ENCODE data around the gene XYLB. TPM values are rescaled to one million over a fixed set of nuclear protein-coding genes. Genes with fewer than 3 reads are reported as not detected.
A peak's percentile ranks its signal among the peaks of the same experiment; 100 is the strongest.

XYLB gene
- total and polyA plus RNA-seq, 2 of the 13 experiments (the other 11 are each of a cell fraction or from before 2014, with no cell fraction given): 25.9 to 30.0 TPM

GRCh38 chr3:38370149-38370548, 23.6 kb downstream of the XYLB start:
- ChIA-PET CTCF (ENCODE audit: low intra/inter-chr PET ratio, low total read pairs) (no interaction called here), POLR2A (no interaction called here)
- BruUV-seq (replicated peaks): no TSS peak
- no peak for DNase-seq (ENCODE audit: low spot score)
- Histone ChIP-seq H3K9ac (ENCODE audit: insufficient read depth, low read depth, low read length) (no peak overlapping the region), H3K27me3 (ENCODE audit: control insufficient read depth in 1 of 2, insufficient read depth in 2 of 2, low read length in 2 of 2) (no peaks in the 10 kb centered on the region), H2AFZ (ENCODE audit: low read length) (no peak overlapping the region), H3K4me3 (replicated peaks in 1 of 3; ENCODE audit: insufficient read depth in 1 of 3, low read depth in 2 of 3, low read length in 3 of 3) (no peak overlapping the region), H3K4me2 (ENCODE audit: low read depth, low read length) (no peak overlapping the region), H3K9me3 (ENCODE audit: low read length) (no peaks in the 10 kb centered on the region), H4K20me1 (ENCODE audit: insufficient read depth, low read length) (no peaks in the 10 kb centered on the region), H3K36me3 (replicated peaks in 1 of 2; ENCODE audit: control insufficient read depth in 1 of 2, insufficient read depth in 2 of 2, low read length in 2 of 2) (peaks cover 36 to 93% of the 10 kb centered on the region in 2 experiments), H3K27ac (ENCODE audit: extremely low read length, insufficient read depth, low read length) (no peak overlapping the region), H3K4me1 (ENCODE audit: insufficient read depth, low read length) (no peaks in the 10 kb centered on the region), H3K79me2 (ENCODE audit: insufficient read depth, low read length) (no peaks in the 10 kb centered on the region)
- FAIRE-seq: no peak
- intact Hi-C loops (cut with micrococcal nuclease; ENCODE audit: unreplicated experiment) (no loop called here), in situ Hi-C loops (cut with HindIII; ENCODE audit: extremely low pct_ligation_motif_present, low pct_unique_long_range_greater_than_20kb) (no loop called here)
- 68% methylated on average over 2 of the region's 2 CpGs for WGBS (ENCODE audit: low lambda C conversion rate)
- ATAC-seq: no peak
- no peak for TF ChIP-seq ZNF629 (CRISPR knock-in tag; conservative IDR thresholded peaks at IDR 0.05)
- peak; percentile 77 for TF ChIP-seq ZKSCAN1 (IDR thresholded peaks at IDR 0.05; ENCODE audit: low read length)

GRCh38 chr3:38370861-38371260, 24.3 kb downstream of the XYLB start:
- no peaks in the 10 kb centered on the region for H3K79me2 ChIP-seq (ENCODE audit: insufficient read depth, low read length)
- no peak for FAIRE-seq
- WGBS (ENCODE audit: low lambda C conversion rate): 94% methylated on average over 3 of the region's 4 CpGs
- no peaks in the 10 kb centered on the region for H4K20me1 ChIP-seq (ENCODE audit: insufficient read depth, low read length)
- DNase-seq (ENCODE audit: low spot score): no peak
- H3K4me3 ChIP-seq (replicated peaks in 1 of 3; ENCODE audit: insufficient read depth in 1 of 3, low read depth in 2 of 3, low read length in 3 of 3): no peak overlapping the region
- intact Hi-C loops (cut with micrococcal nuclease; ENCODE audit: unreplicated experiment) (no loop called here), in situ Hi-C loops (cut with HindIII; ENCODE audit: extremely low pct_ligation_motif_present, low pct_unique_long_range_greater_than_20kb) (no loop called here)
- TF ChIP-seq ZNF33B (CRISPR knock-in tag; IDR thresholded peaks at IDR 0.05): no peak
- no peak for TF ChIP-seq ATF5 (CRISPR knock-in tag; IDR thresholded peaks at IDR 0.05; ENCODE audit: low read depth)
- TF ChIP-seq ZNF781 (CRISPR knock-in tag; IDR thresholded peaks at IDR 0.05; ENCODE audit: borderline replicate concordance, not compliant biosample characterization): no peak
- TF ChIP-seq NR2F2 (IDR thresholded peaks at IDR 0.05; ENCODE audit: borderline replicate concordance, low read depth): no peak
- no peak for TF ChIP-seq RNF219 (CRISPR knock-in tag; IDR thresholded peaks at IDR 0.05)
- TF ChIP-seq ZNF790 (CRISPR knock-in tag; IDR thresholded peaks at IDR 0.05; ENCODE audit: borderline replicate concordance): no peak
- TF ChIP-seq NFRKB (IDR thresholded peaks at IDR 0.05): no peak
- TF ChIP-seq ZSCAN22 (CRISPR knock-in tag; IDR thresholded peaks at IDR 0.05): no peak
- no peak for TF ChIP-seq NR3C1 (CRISPR knock-in tag; IDR thresholded peaks at IDR 0.05)
- no peak for TF ChIP-seq ATF1 (CRISPR knock-in tag; IDR thresholded peaks at IDR 0.05)
- no peak for TF ChIP-seq PAXIP1 (CRISPR knock-in tag; conservative IDR thresholded peaks at IDR 0.05)
- H3K4me2 ChIP-seq (ENCODE audit: low read depth, low read length): no peak overlapping the region
- no peak overlapping the region for H2AFZ ChIP-seq (ENCODE audit: low read length)
- no peak for ATAC-seq
- BruUV-seq (replicated peaks): no TSS peak
- no peak overlapping the region for H3K9ac ChIP-seq (ENCODE audit: insufficient read depth, low read depth, low read length)
- H3K4me1 ChIP-seq (ENCODE audit: insufficient read depth, low read length): no peaks in the 10 kb centered on the region
- ChIA-PET POLR2A (no interaction called here), CTCF (ENCODE audit: low intra/inter-chr PET ratio, low total read pairs) (no interaction called here)
- peaks cover 39 to 93% of the 10 kb centered on the region in 2 experiments for H3K36me3 ChIP-seq (replicated peaks in 1 of 2; ENCODE audit: control insufficient read depth in 1 of 2, insufficient read depth in 2 of 2, low read length in 2 of 2)
- H3K27me3 ChIP-seq (ENCODE audit: control insufficient read depth in 1 of 2, insufficient read depth in 2 of 2, low read length in 2 of 2): no peaks in the 10 kb centered on the region
- no peaks in the 10 kb centered on the region for H3K9me3 ChIP-seq (ENCODE audit: low read length)
- no peak overlapping the region for H3K27ac ChIP-seq (ENCODE audit: extremely low read length, insufficient read depth, low read length)

Data from HepG2 (cell line).